GM19463 (cell line): ENCODE results near the gene KCNC2.

ENCODE experiments used
- ATAC-seq: cut with Tn5 transposase; IDR thresholded peaks from one replicate; pipeline ENCODE4 v1.9.1; 2021; ENCODE audit warnings: mild to moderate bottlenecking, moderate library complexity; ENCODE audit not compliant: unreplicated experiment

The KCNC2 gene

GRCh38 chr12:75065482-75065881 is 144.2 kb downstream of the KCNC2 start:
- no peak for ATAC-seq

DNA sequence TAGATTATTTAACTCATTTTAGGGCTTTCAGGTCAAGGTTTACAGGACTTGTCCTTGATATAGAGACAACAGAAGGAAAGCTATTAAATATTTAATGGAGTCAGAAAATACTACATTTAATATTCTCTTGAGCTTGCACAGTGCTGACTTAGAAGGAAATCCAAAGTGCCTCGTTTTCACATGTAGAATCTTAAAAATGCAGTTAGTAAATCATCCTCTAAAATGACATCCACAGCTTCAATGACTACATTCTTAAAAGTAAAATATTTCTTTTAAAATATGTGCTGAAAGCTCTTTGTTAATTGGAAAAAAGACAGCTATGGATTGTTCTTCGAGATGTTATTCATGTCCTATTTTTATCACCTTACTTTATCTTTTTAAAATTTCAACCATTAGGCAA is 146.9 kb downstream of the KCNC2 start:
- no peak for ATAC-seq

GRCh38 chr12:75058228-75058627 is 151.4 kb downstream of the KCNC2 start:
- ATAC-seq = no peak

- ATAC-seq = no peak
Measured at GRCh38 chr12:75048767-75049166, 160.9 kb downstream of the KCNC2 start.

DNA sequence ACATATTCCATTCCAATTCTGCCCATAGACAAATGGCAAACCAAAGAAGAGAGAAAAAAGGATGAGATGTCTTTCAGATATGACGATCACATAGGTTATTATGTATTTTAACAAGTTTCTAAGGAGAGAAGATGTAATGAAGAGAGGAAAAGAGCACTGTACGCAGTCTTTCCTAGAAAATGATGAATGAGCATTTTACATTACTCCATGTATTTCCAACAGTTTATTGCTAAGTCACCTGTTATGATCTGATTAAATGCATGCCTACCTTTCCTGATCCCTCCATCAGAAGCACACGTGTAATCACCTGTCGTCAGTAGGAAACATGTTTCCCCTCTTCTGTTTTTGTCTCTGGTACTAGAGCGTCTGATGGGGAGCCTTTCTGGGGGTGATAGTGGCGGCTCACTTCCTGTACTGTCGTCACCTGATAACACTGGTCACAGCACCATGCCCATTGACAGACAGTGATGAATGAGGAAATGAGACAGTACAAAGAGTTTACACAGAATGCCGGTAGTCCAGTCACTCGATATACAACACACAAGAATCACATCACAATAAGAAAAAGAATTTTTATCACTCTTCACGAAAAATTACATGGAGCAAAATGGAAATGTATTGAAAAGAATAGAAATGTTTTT is 161.6 kb downstream of the KCNC2 start:
- ATAC-seq = no peak

DNA sequence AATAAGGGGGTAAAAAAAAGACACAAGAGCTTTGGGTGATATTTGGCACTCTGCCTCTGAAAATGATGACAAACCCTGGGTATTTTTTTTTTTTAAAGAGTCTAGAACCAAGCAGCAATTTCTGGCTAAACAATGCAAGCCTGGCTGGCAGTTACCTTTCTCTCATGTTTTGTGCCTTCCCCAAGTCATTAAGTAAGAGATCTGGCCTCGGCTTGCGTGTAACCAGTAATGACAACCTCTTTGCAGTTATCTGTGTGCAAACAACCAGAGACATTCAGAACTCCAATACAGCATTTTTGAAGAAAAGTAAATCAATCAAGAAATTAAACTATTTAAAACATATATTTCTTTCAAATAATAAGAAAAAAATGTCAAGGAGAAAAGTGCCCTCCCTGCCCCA is 167.5 kb downstream of the KCNC2 start:
- no peak for ATAC-seq

DNA sequence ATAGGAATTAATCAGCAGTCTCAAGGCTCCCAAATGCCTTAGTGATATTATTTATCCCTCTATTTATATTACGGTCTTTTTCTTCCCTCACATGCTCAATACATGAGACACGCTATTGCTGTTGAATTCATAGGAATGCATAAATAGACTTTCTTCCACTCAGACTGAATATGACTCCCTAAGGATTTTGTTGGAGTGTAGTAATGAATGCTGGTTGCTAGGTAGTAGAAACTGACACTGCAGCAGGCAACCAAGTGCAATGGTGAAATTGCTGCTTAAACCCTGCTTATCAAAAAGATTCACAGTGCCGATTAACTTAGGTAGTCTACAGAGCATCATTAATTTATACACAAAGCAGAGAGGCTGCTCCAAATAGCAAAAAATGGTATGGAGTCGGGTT is 168.2 kb downstream of the KCNC2 start:
- no peak for ATAC-seq

- ATAC-seq = no peak
Measured at GRCh38 chr12:75020068-75020557, 189.5 kb downstream of the KCNC2 start.

DNA sequence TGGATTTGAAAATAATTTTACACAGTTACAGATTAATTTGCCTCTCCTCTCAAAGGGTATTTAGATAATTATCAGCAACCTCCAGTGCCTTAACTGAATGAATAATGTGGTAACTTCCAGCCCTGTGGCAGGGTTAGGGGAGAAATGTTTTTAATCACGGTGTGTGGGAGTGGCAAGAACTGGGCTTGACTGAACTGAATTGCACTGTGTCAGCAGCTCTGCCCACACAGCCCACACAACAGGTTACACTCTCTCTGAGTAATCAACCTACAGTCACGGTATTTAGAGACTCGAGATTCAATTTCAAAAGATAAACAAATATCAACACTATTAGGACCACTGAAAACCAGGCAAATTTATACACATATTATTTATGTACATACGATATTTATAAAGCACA is 198.5 kb downstream of the KCNC2 start:
- no peak for ATAC-seq

GRCh38 chr12:75007133-75007532 is 202.5 kb downstream of the KCNC2 start:
- no peak for ATAC-seq

DNA sequence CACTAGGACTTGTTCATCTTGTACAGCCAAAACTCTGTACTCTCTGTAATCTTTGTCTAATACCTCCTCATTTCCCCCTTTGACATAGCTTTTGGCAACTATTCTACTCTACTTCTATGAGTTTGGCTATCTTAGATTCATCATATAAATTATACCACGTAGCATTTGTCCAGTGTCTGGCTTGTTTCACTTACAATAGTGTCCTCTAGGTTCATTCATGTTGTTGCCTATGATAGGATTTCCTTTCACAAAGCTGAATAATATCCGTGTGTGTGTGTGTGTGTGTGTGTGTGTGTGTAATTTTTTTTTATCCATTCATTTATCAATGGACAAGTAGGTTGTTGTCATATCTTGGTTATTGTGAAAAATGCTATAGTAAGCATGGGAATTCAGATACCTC is 209.5 kb downstream of the KCNC2 start:
- no peak for ATAC-seq

GRCh38 chr12:74999474-74999873 is 210.2 kb downstream of the KCNC2 start:
- no peak for ATAC-seq
